ENCODE results near the gene RIOK3.
"Not testable (repeated sequence)": the region's sequence is repeated elsewhere in the genome, so short reads cannot be mapped to it uniquely, and the experiment has no call there.

Gene RIOK3

DNA sequence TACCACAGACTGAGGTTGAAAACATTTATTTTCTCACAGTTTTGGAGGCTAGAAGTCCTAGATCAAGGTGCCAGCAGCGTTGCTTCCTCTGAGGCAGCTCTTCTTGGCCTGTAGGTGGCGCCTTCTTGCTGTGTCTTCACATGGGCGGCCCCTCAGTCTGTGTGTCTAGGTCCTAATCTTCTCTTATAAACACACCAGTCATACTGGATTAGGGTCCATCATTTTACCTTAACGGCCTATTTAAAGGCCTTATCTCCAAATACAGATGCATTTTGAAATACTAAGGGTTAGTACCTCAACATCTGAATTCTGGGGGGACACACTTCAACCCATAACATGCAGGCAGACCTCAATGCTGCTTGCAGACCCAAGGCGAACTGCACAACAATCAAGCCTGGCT lies 45.8 kb downstream of the RIOK3 start:
- DNase-seq, result peak; percentile 74

DNA sequence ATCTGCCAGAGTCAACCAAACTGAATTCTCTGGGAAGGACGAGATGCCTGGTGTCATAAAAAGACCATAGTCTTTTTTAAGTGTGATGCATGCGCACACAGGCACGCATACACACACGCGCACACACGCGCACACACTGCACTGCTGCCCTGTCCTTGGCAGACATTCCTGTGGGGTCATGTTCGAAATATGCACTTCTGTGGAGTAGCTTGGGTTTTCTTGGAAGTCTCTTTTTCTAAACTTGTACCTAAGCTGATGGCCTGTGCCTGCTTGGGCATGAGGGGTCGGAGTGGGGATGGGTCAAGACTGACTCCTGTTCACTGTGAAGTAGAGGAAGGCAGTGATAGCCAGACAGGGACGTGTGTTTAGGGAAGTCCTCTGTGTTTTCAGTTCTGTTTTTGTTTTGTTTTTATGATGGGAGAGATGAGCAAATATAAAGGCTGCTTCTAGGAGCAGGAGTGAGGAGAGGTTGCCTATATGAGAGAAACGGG lies 46.2 kb downstream of the RIOK3 start:
- DNase-seq, result no peak

- DNase-seq, result no peak
Observed at GRCh38 chr18:23501626-23502025, 48.5 kb downstream of the RIOK3 start.

DNA sequence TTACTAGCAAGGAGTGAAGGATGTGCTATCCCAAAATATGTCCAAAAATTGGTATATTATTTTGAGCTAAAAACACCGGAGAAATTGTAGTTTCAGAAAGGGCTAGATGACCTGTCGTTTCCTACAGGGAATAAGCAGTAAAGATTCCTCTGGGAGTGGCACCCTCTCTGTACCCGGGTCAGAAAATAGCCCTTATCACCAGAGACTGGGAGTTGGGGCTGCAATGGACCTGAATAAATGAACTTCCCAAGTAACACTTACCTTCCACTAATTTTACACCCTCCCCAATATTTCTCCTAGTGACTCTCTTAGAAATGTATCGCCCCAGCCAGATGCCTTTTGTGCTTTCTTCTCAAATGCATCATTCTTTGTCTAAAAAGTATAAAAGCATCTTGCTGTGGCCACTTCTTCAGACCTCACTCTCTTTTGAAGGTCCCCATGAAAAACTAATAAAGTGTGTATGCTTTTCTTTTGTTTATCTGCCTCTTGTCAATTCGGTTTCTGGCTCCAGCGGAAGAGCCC lies 49.5 kb downstream of the RIOK3 start:
- DNase-seq, result no peak

- DNase-seq, result peak; percentile 97
Observed at GRCh38 chr18:23503038-23503962, 50.2 kb downstream of the RIOK3 start, which contains the start of gene RMC1. RMC1 (plus strand) TSS chr18:23503511; CDS start chr18:23503619, 108 bp downstream.

DNA sequence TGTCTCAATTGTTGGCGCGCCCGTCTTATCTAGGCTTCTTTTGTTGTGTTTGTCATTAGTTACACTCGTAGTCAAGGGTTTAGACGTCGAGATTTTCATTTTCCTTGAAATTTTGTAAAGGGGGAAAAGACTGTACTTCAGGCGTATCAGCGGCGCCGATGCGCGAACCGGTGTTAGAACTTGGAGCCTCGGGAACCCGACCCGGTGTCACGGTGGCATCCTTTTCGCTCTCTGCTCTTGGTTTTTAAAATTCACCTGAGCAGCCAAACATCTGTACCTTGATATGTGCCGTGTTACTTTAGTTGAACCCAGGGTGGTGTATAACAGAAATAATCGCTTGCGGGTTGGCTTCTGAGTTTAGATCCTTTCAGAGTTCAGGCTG lies 50.9 kb downstream of the RIOK3 start:
- DNase-seq, result no peak

DNA sequence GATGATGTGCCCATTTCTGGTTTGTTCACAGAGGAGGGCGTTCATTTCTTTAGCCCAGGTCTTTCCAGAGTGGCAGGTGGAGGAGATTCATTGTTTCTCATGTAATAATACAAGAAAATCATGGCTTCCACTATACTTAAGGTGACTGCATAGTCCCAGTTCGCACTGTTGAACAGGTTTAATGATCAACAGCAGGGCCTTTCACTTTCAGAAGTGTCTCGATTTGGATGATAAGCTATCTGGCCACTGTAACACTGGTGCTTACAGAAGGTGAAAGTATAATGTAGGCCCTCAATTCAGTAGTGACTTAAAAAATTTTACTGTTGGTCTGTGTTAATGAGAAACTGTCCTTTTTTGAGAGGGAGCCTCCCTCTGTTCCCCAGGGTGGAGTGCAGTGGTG lies 51.6 kb downstream of the RIOK3 start:
- DNase-seq, result no peak

- no peak for DNase-seq
Observed at GRCh38 chr18:23506393-23506792, 53.3 kb downstream of the RIOK3 start.

DNA sequence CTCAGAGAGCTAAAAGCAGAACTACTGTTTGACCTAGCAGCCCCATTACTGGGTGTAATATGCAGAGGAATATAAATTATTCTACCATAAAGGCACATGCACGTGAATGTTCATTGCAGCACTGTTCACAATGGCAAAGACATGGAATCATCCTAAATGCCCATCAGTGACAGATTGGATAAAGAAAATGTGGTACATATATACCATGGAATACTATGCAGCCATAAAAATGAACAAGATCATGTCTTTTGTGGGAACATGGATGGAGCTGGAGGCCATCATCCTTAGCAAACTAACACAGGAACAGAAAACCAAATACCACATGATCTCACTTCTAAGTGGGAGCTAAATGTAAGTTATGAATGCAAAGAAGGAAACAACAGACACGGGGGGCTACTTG lies 57.8 kb downstream of the RIOK3 start:
- DNase-seq, result not testable (repeated sequence)

GRCh38 chr18:23512216-23512615 lies 59.1 kb downstream of the RIOK3 start:
- not testable (repeated sequence) for DNase-seq

GRCh38 chr18:23512641-23513040 lies 59.6 kb downstream of the RIOK3 start:
- no peak for DNase-seq

GRCh38 chr18:23515911-23516546 lies 62.9 kb downstream of the RIOK3 start:
- DNase-seq, result peak; percentile 73

- no peak for DNase-seq
Observed at GRCh38 chr18:23519734-23520133, 66.6 kb downstream of the RIOK3 start.

DNA sequence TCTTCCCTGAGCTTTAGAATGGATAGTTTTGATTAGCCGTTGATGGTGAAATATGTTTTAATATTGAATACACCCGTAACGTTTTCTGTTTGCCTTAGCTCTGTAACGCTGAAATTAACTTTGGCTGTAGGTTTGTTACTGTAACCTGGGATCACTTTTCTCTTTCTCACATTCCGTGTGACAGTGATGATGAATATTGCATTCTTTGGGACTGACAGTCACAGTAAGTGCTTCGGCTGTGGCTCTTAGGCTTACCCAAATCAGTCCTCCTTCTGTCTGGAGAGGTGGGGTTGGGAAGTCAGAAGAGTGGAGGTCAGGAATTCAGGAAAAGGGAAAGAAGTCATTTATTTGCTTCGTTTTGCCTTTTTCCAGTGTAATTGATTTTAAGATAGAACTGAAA lies 68.2 kb downstream of the RIOK3 start:
- no peak for DNase-seq

- no peak for DNase-seq
Observed at GRCh38 chr18:23521907-23522306, 68.8 kb downstream of the RIOK3 start.

GRCh38 chr18:23523429-23524212 lies 70.5 kb downstream of the RIOK3 start:
- DNase-seq, result no peak

- DNase-seq, result no peak
Observed at GRCh38 chr18:23524213-23524707, 71.2 kb downstream of the RIOK3 start.

GRCh38 chr18:23526501-23527063 lies 73.5 kb downstream of the RIOK3 start:
- DNase-seq, result no peak

GRCh38 chr18:23528580-23529472 lies 75.7 kb downstream of the RIOK3 start:
- no peak for DNase-seq

GRCh38 chr18:23529604-23530003 lies 76.5 kb downstream of the RIOK3 start:
- peak; percentile 21 for DNase-seq

GRCh38 chr18:23530195-23530594 lies 77.1 kb downstream of the RIOK3 start:
- no peak for DNase-seq

Data from stimulated activated CD4-positive, alpha-beta T cell treated with anti-CD3 and anti-CD28 coated beads, Interleukin-1b, Interleukin-23, amount 100 ng/mL, for 48 hours (primary cell).